ENCODE data around the gene CKS1B.
"Not testable (repeated sequence)": the region's sequence is repeated elsewhere in the genome, so short reads cannot be mapped to it uniquely, and the experiment has no call there.

Gene CKS1B

GRCh38 chr1:154987326-154987725, 12.8 kb downstream of the CKS1B start:
- no peak for DNase-seq (ENCODE audit: low read depth, low spot score)

GRCh38 chr1:154988058-154988954, 13.8 kb downstream of the CKS1B start:
- DNase-seq (ENCODE audit: low read depth, low spot score): no peak

- no peak for DNase-seq (ENCODE audit: low read depth, low spot score)
Observed at GRCh38 chr1:154989195-154989860, 14.8 kb downstream of the CKS1B start.

GRCh38 chr1:154990276-154990675, 15.8 kb downstream of the CKS1B start:
- DNase-seq (ENCODE audit: low read depth, low spot score): no peak

GRCh38 chr1:154992721-154993571, 18.5 kb downstream of the CKS1B start:
- DNase-seq (ENCODE audit: low read depth, low spot score): no peak

- DNase-seq (ENCODE audit: low read depth, low spot score): no peak
Observed at GRCh38 chr1:154993572-154994268, 19.2 kb downstream of the CKS1B start, which contains the start of gene LENEP. Gene LENEP, plus strand, starts transcription at chr1:154993586. Its CDS starts 22 bp downstream, at chr1:154993608.

- DNase-seq (ENCODE audit: low read depth, low spot score): no peak
Observed at GRCh38 chr1:154994269-154994587, 19.7 kb downstream of the CKS1B start.

- no peak for DNase-seq (ENCODE audit: low read depth, low spot score)
Observed at GRCh38 chr1:154994591-154994990, 20.1 kb downstream of the CKS1B start.

GRCh38 chr1:154995301-154995983, 21.0 kb downstream of the CKS1B start:
- DNase-seq (ENCODE audit: low read depth, low spot score): not testable (repeated sequence)

GRCh38 chr1:154996966-154997701, 22.7 kb downstream of the CKS1B start:
- DNase-seq (ENCODE audit: low read depth, low spot score): no peak

GRCh38 chr1:154998201-154998780, 23.8 kb downstream of the CKS1B start:
- DNase-seq (ENCODE audit: low read depth, low spot score): no peak

- no peak for DNase-seq (ENCODE audit: low read depth, low spot score)
Observed at GRCh38 chr1:154998818-154999570, 24.5 kb downstream of the CKS1B start.

- no peak for DNase-seq (ENCODE audit: low read depth, low spot score)
Observed at GRCh38 chr1:154999571-155000410, 25.3 kb downstream of the CKS1B start.

GRCh38 chr1:155000411-155000725, 25.9 kb downstream of the CKS1B start:
- no peak for DNase-seq (ENCODE audit: low read depth, low spot score)

GRCh38 chr1:155000726-155001424, 26.4 kb downstream of the CKS1B start:
- no peak for DNase-seq (ENCODE audit: low read depth, low spot score)

GRCh38 chr1:155001425-155001674, 26.9 kb downstream of the CKS1B start:
- DNase-seq (ENCODE audit: low read depth, low spot score): no peak

GRCh38 chr1:155001675-155002463, 27.4 kb downstream of the CKS1B start:
- peak; percentile 98 for DNase-seq (ENCODE audit: low read depth, low spot score)

Data from smooth muscle cell of the brain vasculature (primary cell).